ENCODE measurements around the gene ZNF850.
A peak's percentile ranks its signal among the peaks of the same experiment; 100 is the strongest.
"Not testable (repeated sequence)": the region's sequence is repeated elsewhere in the genome, so short reads cannot be mapped to it uniquely, and the experiment has no call there.

Gene ZNF850

GRCh38 chr19:36748431-36749275, 24.0 kb downstream of the ZNF850 start:
- TF ChIP-seq JUND (IDR thresholded peaks at IDR 0.05; ENCODE audit: low read depth): no peak
- in situ Hi-C loops (cut with HindIII; ENCODE audit: low pct_unique_long_range_greater_than_20kb, low sequenced_read_pairs): no loop called here
- DNase-seq (ENCODE audit: low read depth in 1 of 2, low spot score in 1 of 2): no peak

- in situ Hi-C loops (cut with HindIII; ENCODE audit: low pct_unique_long_range_greater_than_20kb, low sequenced_read_pairs): no loop called here
- no peak for TF ChIP-seq JUND (IDR thresholded peaks at IDR 0.05; ENCODE audit: low read depth)
- no peak for DNase-seq (ENCODE audit: low read depth in 1 of 2, low spot score in 1 of 2)
These were observed 24.9 kb downstream of the ZNF850 start for GRCh38 chr19:36747750-36748149.

GRCh38 chr19:36745870-36746269, 26.7 kb downstream of the ZNF850 start:
- in situ Hi-C loops (cut with HindIII; ENCODE audit: low pct_unique_long_range_greater_than_20kb, low sequenced_read_pairs): no loop called here
- no peak for TF ChIP-seq JUND (IDR thresholded peaks at IDR 0.05; ENCODE audit: low read depth)
- no peak for DNase-seq (ENCODE audit: low read depth in 1 of 2, low spot score in 1 of 2)

GRCh38 chr19:36736166-36736565, 36.4 kb downstream of the ZNF850 start:
- in situ Hi-C loops (cut with HindIII; ENCODE audit: low pct_unique_long_range_greater_than_20kb, low sequenced_read_pairs): not testable (repeated sequence)
- peak in 1 of 2 experiments; percentile 66 for DNase-seq (ENCODE audit: low read depth in 1 of 2, low spot score in 1 of 2)

GRCh38 chr19:36719687-36720556, 52.7 kb downstream of the ZNF850 start:
- peak in 1 of 2 experiments; percentile 8 for DNase-seq (ENCODE audit: low read depth in 1 of 2, low spot score in 1 of 2)
- TF ChIP-seq JUND (IDR thresholded peaks at IDR 0.05; ENCODE audit: low read depth): no peak
- in situ Hi-C loops (cut with HindIII; ENCODE audit: low pct_unique_long_range_greater_than_20kb, low sequenced_read_pairs): no loop called here

- in situ Hi-C loops (cut with HindIII; ENCODE audit: low pct_unique_long_range_greater_than_20kb, low sequenced_read_pairs): no loop called here
- DNase-seq (ENCODE audit: low read depth in 1 of 2, low spot score in 1 of 2): no peak
- no peak for TF ChIP-seq JUND (IDR thresholded peaks at IDR 0.05; ENCODE audit: low read depth)
These were observed 63.2 kb downstream of the ZNF850 start for GRCh38 chr19:36709423-36709822.

- no peak for DNase-seq (ENCODE audit: low read depth in 1 of 2, low spot score in 1 of 2)
- in situ Hi-C loops (cut with HindIII; ENCODE audit: low pct_unique_long_range_greater_than_20kb, low sequenced_read_pairs): no loop called here
- TF ChIP-seq JUND (IDR thresholded peaks at IDR 0.05; ENCODE audit: low read depth): no peak
These were observed 65.5 kb downstream of the ZNF850 start for GRCh38 chr19:36707134-36707533.

- in situ Hi-C loops (cut with HindIII; ENCODE audit: low pct_unique_long_range_greater_than_20kb, low sequenced_read_pairs): no loop called here
- DNase-seq (ENCODE audit: low read depth in 1 of 2, low spot score in 1 of 2): no peak
- TF ChIP-seq JUND (IDR thresholded peaks at IDR 0.05; ENCODE audit: low read depth): no peak
These were observed 84.5 kb downstream of the ZNF850 start for GRCh38 chr19:36688058-36688457.

GRCh38 chr19:36687214-36688056, 85.2 kb downstream of the ZNF850 start, which contains the start of gene ZNF567:
TSS of gene ZNF567 (plus strand) at chr19:36687612. CDS start at chr19:36694868, 7,256 bp downstream.
- in situ Hi-C loops (cut with HindIII; ENCODE audit: low pct_unique_long_range_greater_than_20kb, low sequenced_read_pairs): no loop called here
- no peak for TF ChIP-seq JUND (IDR thresholded peaks at IDR 0.05; ENCODE audit: low read depth)

GRCh38 chr19:36686365-36687213, 86.0 kb downstream of the ZNF850 start:
- in situ Hi-C loops (cut with HindIII; ENCODE audit: low pct_unique_long_range_greater_than_20kb, low sequenced_read_pairs): no loop called here
- TF ChIP-seq JUND (IDR thresholded peaks at IDR 0.05; ENCODE audit: low read depth): no peak
- peak in 1 of 2 experiments; percentile 5 for DNase-seq (ENCODE audit: low read depth in 1 of 2, low spot score in 1 of 2)

More at GRCh38 chr19:36687214-36688056, 85.2 kb downstream of the ZNF850 start, which contains the start of gene ZNF567:
- DNase-seq (ENCODE audit: low read depth in 1 of 2, low spot score in 1 of 2): peak; percentile 78 to 97

GRCh38 chr19:36685835-36686234, 86.8 kb downstream of the ZNF850 start:
- in situ Hi-C loops (cut with HindIII; ENCODE audit: low pct_unique_long_range_greater_than_20kb, low sequenced_read_pairs): no loop called here
- no peak for TF ChIP-seq JUND (IDR thresholded peaks at IDR 0.05; ENCODE audit: low read depth)
- DNase-seq (ENCODE audit: low read depth in 1 of 2, low spot score in 1 of 2): no peak
